Measurements from ENCODE around the gene MYH1. TPM values are rescaled to one million over a fixed set of nuclear protein-coding genes. Genes with fewer than 3 reads are reported as not detected.

MYH1 gene
- total RNA-seq, 2 experiments from 2014 or later = not detected

DNA sequence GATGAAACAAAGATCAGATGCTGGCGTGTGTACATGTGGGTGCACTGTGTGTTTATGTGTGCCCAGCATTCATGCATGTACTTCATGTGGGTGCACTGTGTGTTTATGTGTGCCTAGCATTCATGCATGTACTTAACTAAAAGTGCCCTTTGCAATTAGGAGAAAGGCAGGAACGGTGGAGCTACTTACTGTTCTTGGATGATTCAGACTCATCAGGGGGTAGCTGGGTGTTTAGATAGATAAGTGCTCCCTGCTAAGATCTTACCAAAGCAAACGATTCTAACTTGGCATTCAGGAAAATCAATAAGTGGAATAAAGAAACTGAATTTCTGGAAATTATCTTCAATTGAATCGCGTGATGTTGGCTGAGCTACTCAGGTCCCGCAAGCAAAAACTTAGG, 39.7 kb upstream of the MYH1 start:
- ChIA-PET POLR2A (no interaction called here), CTCF (ENCODE audit: unreplicated experiment) (no interaction called here)
- BruUV-seq (replicated peaks) = no TSS peak
- Histone ChIP-seq H3K9me2 (ENCODE audit: insufficient read depth, low read length) (no peaks in the 10 kb centered on the region), H3K27ac (ENCODE audit: low read depth, low read length, poor library complexity, severe bottlenecking) (no peak overlapping the region), H3K36me3 (ENCODE audit: insufficient read depth, low read length) (no peaks in the 10 kb centered on the region), H3K4me1 (ENCODE audit: insufficient read depth, low read length, poor library complexity, severe bottlenecking) (no peaks in the 10 kb centered on the region), H4K20me1 (ENCODE audit: insufficient read depth, low read length) (no peaks in the 10 kb centered on the region), H3K4me2 (ENCODE audit: low read length) (no peak overlapping the region), H3K4me3 (ENCODE audit: low read depth, low read length, poor library complexity, severe bottlenecking) (no peak overlapping the region), H3K79me2 (ENCODE audit: insufficient read depth, low read depth, low read length) (no peaks in the 10 kb centered on the region), H3K9me3 (ENCODE audit: low read length) (no peaks in the 10 kb centered on the region), H2AFZ (ENCODE audit: low read length) (no peak overlapping the region)
- no peak for DNase-seq (ENCODE audit: low spot score)
- TF ChIP-seq, protein P1, sequence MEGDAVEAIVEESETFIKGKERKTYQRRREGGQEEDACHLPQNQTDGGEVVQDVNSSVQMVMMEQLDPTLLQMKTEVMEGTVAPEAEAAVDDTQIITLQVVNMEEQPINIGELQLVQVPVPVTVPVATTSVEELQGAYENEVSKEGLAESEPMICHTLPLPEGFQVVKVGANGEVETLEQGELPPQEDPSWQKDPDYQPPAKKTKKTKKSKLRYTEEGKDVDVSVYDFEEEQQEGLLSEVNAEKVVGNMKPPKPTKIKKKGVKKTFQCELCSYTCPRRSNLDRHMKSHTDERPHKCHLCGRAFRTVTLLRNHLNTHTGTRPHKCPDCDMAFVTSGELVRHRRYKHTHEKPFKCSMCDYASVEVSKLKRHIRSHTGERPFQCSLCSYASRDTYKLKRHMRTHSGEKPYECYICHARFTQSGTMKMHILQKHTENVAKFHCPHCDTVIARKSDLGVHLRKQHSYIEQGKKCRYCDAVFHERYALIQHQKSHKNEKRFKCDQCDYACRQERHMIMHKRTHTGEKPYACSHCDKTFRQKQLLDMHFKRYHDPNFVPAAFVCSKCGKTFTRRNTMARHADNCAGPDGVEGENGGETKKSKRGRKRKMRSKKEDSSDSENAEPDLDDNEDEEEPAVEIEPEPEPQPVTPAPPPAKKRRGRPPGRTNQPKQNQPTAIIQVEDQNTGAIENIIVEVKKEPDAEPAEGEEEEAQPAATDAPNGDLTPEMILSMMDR (conservative IDR thresholded peaks at IDR 0.05; ENCODE audit: low read length) = no peak
- no peak for TF ChIP-seq EZH2phosphoT487 (IDR thresholded peaks at IDR 0.05; ENCODE audit: borderline replicate concordance, low read depth, low read length)
- intact Hi-C loops (cut with micrococcal nuclease; ENCODE audit: unreplicated experiment) = no loop called here

DNA sequence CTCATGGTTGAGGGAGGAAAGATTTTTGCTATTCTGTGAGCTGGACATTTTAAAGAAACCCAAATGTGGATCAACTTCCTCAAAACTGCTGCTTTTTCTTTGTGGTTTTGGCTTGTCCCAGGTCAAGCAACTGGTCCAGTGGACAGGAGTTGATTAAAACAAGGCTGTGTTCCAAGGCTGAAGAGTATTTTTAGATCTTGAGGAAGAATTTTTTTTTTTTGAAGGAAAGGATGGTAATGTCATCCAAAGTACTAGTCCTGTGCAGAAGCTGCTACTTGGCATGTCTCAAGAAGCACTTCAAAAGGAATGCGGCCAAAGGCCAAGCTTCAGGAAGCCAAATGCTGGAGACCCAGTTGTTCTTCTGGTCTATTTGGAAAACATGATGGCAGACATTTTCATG, 39.1 kb upstream of the MYH1 start:
- intact Hi-C loops (cut with micrococcal nuclease; ENCODE audit: unreplicated experiment) = no loop called here
- Histone ChIP-seq H2AFZ (ENCODE audit: low read length) (no peak overlapping the region), H3K4me3 (ENCODE audit: low read depth, low read length, poor library complexity, severe bottlenecking) (no peak overlapping the region), H3K9me2 (ENCODE audit: insufficient read depth, low read length) (no peaks in the 10 kb centered on the region), H3K79me2 (ENCODE audit: insufficient read depth, low read depth, low read length) (no peaks in the 10 kb centered on the region), H3K9me3 (ENCODE audit: low read length) (no peaks in the 10 kb centered on the region), H3K36me3 (ENCODE audit: insufficient read depth, low read length) (no peaks in the 10 kb centered on the region), H4K20me1 (ENCODE audit: insufficient read depth, low read length) (no peaks in the 10 kb centered on the region), H3K4me2 (ENCODE audit: low read length) (no peak overlapping the region), H3K4me1 (ENCODE audit: insufficient read depth, low read length, poor library complexity, severe bottlenecking) (no peaks in the 10 kb centered on the region), H3K27ac (ENCODE audit: low read depth, low read length, poor library complexity, severe bottlenecking) (no peak overlapping the region)
- no peak for DNase-seq (ENCODE audit: low spot score)
- TF ChIP-seq, protein P1 (conservative IDR thresholded peaks at IDR 0.05; ENCODE audit: low read length) = no peak
- no peak for TF ChIP-seq EZH2phosphoT487 (IDR thresholded peaks at IDR 0.05; ENCODE audit: borderline replicate concordance, low read depth, low read length)
- POLR2A ChIA-PET = interaction anchor here (0.6 kb wide), 1 partner anchor 387 kb away, joined by 3 read pairs; no protein-coding TSS in a partner anchor
- CTCF ChIA-PET (ENCODE audit: unreplicated experiment) = no interaction called here
- BruUV-seq (replicated peaks) = no TSS peak

DNA sequence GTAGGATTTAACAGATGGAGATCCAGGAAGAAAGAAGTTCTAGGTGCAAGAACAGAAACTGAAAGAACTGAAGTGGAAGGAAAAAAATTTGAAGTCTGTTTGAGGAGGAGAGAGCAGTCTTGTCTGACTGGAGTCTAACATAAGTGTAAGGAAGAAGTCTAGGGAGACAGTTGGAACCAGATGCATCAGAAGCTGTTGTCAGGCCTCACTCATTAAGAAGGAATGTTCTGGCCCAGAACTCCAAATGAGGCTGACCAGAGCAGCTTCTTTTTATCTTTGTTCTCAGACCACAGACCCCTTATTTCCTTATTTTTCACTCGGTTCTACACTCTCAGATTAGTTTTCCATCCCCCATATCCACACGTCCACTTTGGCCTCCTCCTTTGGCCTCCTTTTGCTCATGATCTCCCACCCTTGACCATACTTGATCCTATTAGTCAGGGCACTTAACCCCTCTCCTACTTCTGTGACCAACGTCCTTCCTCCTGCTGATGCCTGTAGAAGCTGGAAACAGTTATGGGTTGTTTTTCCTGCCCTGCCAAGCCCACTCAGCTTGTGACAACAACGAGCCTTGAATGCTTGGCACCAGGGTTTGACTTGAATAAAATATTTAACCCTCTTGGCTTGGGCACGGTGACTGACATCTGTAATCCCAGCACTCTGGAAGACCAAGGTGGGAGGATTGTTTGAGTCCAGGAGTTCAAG, 38.1 kb upstream of the MYH1 start:
- no peaks in the 10 kb centered on the region for H3K9me3 ChIP-seq (ENCODE audit: low read length)
- ChIA-PET POLR2A (no interaction called here), CTCF (ENCODE audit: unreplicated experiment) (no interaction called here)
- H3K36me3 ChIP-seq (ENCODE audit: insufficient read depth, low read length) = no peaks in the 10 kb centered on the region
- H3K9me2 ChIP-seq (ENCODE audit: insufficient read depth, low read length) = no peaks in the 10 kb centered on the region
- H4K20me1 ChIP-seq (ENCODE audit: insufficient read depth, low read length) = no peaks in the 10 kb centered on the region
- no peaks in the 10 kb centered on the region for H3K4me1 ChIP-seq (ENCODE audit: insufficient read depth, low read length, poor library complexity, severe bottlenecking)
- no TSS peak for BruUV-seq (replicated peaks)
- TF ChIP-seq, protein P1 (conservative IDR thresholded peaks at IDR 0.05; ENCODE audit: low read length) = no peak
- TF ChIP-seq EZH2phosphoT487 (IDR thresholded peaks at IDR 0.05; ENCODE audit: borderline replicate concordance, low read depth, low read length) = no peak
- H3K4me2 ChIP-seq (ENCODE audit: low read length) = no peak overlapping the region
- no peak overlapping the region for H3K27ac ChIP-seq (ENCODE audit: low read depth, low read length, poor library complexity, severe bottlenecking)
- DNase-seq (ENCODE audit: low spot score) = no peak
- no peak overlapping the region for H2AFZ ChIP-seq (ENCODE audit: low read length)
- no peak overlapping the region for H3K4me3 ChIP-seq (ENCODE audit: low read depth, low read length, poor library complexity, severe bottlenecking)
- intact Hi-C loops (cut with micrococcal nuclease; ENCODE audit: unreplicated experiment) = no loop called here
- H3K79me2 ChIP-seq (ENCODE audit: insufficient read depth, low read depth, low read length) = no peaks in the 10 kb centered on the region
